Measurements from ENCODE around the gene ID2.

- TF ChIP-seq MAZ (IDR thresholded peaks at IDR 0.05; ENCODE audit: borderline replicate concordance, low read depth, low read length) (no peak), CTCF (IDR thresholded peaks at IDR 0.05) (no peak), RCOR1 (IDR thresholded peaks at IDR 0.05; ENCODE audit: low read depth, low read length) (no peak), ZSCAN20 (CRISPR knock-in tag; IDR thresholded peaks at IDR 0.05) (no peak), POLR2A (IDR thresholded peaks at IDR 0.05; ENCODE audit: low read length) (no peak), BHLHE40 (IDR thresholded peaks at IDR 0.05; ENCODE audit: low read depth, low read length) (no peak), RFX5 (IDR thresholded peaks at IDR 0.05) (no peak), BCL3 (IDR thresholded peaks at IDR 0.05) (no peak), REST (IDR thresholded peaks at IDR 0.05) (no peak), CHD4 (IDR thresholded peaks at IDR 0.05; ENCODE audit: borderline replicate concordance) (no peak), SREBF2 (IDR thresholded peaks at IDR 0.05) (no peak), EHMT2 (IDR thresholded peaks at IDR 0.05; ENCODE audit: low read depth) (no peak), CHD2 (IDR thresholded peaks at IDR 0.05; ENCODE audit: low read length, partially characterized antibody) (no peak)
Observed at GRCh38 chr2:8699839-8700238, 18.0 kb downstream of the ID2 start.

All from A549 (cell line).